Fibroblast of lung (primary cell): ENCODE results near the gene SUGP1.

Experiments used
- CTCF ChIP-seq, 2 donors: IDR thresholded peaks in 1 of 2; conservative IDR thresholded peaks in 1 of 2; 1 replicate in 1 of 2; 2 replicates in 1 of 2; pipeline ENCODE4 v1.5.1; 2011 to 2012; ENCODE audit warnings: low read length in 2 of 2, control low read depth in 1 of 2, inconsistent platforms in 1 of 2, low read depth in 1 of 2, mild to moderate bottlenecking in 1 of 2
- EZH2 ChIP-seq: IDR thresholded peaks from 2 replicates; pipeline ENCODE4 v1.5.1; 2012; ENCODE audit warnings: low read length, control low read depth, mild to moderate bottlenecking; ENCODE audit errors: missing control alignments

DNA sequence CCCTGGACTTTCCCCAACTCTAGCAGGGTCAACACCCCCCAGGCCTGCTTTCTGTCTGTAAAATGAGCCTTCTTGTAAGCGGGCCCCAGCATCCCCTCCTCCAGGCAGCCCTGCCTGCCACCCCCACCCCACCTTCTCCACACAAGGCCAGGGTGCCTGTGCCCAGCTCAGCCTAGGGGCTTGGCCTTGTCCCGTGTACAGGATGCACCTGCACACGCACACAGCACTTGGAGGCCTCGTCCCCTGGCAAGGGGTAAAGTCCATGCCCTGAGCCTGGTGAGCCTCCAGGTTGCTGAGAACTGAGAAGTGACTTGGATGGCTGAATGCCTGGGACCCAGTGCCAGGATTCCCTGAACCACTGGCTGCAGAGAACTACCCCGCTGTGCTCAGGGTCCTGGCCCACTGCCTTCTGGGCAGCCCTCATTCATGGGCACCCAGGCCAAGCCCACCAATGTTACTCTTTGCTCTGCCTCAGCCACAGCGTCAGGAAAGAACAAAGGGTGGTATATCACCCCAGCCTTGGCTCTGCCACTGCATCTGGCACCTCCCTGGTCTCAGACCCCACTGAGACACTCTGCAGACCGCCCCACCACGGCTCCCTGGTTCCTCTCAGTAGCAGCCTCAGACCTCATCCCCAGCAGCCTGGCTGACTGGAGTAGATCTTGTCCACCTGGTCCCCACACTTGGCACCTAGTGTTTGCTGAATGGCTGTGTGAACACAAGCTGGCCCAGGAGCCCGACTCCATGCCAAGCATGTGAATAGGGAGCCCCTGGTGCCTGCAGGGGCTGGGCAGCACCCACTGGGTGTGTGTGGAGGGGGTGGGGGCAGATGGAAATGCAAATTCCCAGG lies 45.4 kb downstream of the SUGP1 start:
- TF ChIP-seq EZH2 = no peak
- no peak for TF ChIP-seq CTCF (conservative IDR thresholded peaks at IDR 0.05 in 1 of 2, IDR thresholded peaks at IDR 0.05 in 1 of 2; ENCODE audit: low read depth in 1 of 2, low read length in 2 of 2)
